Fibroblast of lung (primary cell): ENCODE results near the gene RELL2.

Source experiments
- CTCF ChIP-seq, 2 donors: IDR thresholded peaks in 1 of 2; conservative IDR thresholded peaks in 1 of 2; 1 replicate in 1 of 2; 2 replicates in 1 of 2; pipeline ENCODE4 v1.5.1; 2011 to 2012; ENCODE audit warnings: low read length in 2 of 2, control low read depth in 1 of 2, inconsistent platforms in 1 of 2, low read depth in 1 of 2, mild to moderate bottlenecking in 1 of 2
- EZH2 ChIP-seq: IDR thresholded peaks from 2 replicates; pipeline ENCODE4 v1.5.1; 2012; ENCODE audit warnings: low read length, control low read depth, mild to moderate bottlenecking; ENCODE audit errors: missing control alignments

- no peak for TF ChIP-seq CTCF (conservative IDR thresholded peaks at IDR 0.05 in 1 of 2, IDR thresholded peaks at IDR 0.05 in 1 of 2; ENCODE audit: low read depth in 1 of 2, low read length in 2 of 2)
- no peak for TF ChIP-seq EZH2
These were observed 39.9 kb upstream of the RELL2 start for GRCh38 chr5:141596867-141597266.
